ENCODE results near the gene SIPA1L3. TPM values are rescaled to one million over a fixed set of nuclear protein-coding genes. Genes with fewer than 3 reads are reported as not detected.

Gene SIPA1L3
- total RNA-seq, 1 donor from 2014 or later = 3.4 TPM

- no peak for FAIRE-seq
- Histone ChIP-seq H3K36me3 (ENCODE audit: control insufficient read depth, insufficient read depth, low read length) (peaks cover 7% of the 10 kb centered on the region), H3K4me3 (ENCODE audit: low read depth, low read length) (no peak overlapping the region), H3K27me3 (ENCODE audit: control insufficient read depth, insufficient read depth, low read length) (no peaks in the 10 kb centered on the region)
- no peak for DNase-seq (ENCODE audit: low read depth)
- TF ChIP-seq CTCF (IDR thresholded peaks at IDR 0.05; ENCODE audit: insufficient read depth, low read length, severe bottlenecking) = no peak
Observed at GRCh38 chr19:38196948-38197656, 290.1 kb downstream of the SIPA1L3 start.

- DNase-seq (ENCODE audit: low read depth) (no peak), FAIRE-seq (no peak)
- Histone ChIP-seq H3K4me3 (ENCODE audit: low read depth, low read length) (no peak overlapping the region), H3K27me3 (ENCODE audit: control insufficient read depth, insufficient read depth, low read length) (no peaks in the 10 kb centered on the region), H3K36me3 (ENCODE audit: control insufficient read depth, insufficient read depth, low read length) (peaks cover 7% of the 10 kb centered on the region)
- no peak for TF ChIP-seq CTCF (IDR thresholded peaks at IDR 0.05; ENCODE audit: insufficient read depth, low read length, severe bottlenecking)
Observed at GRCh38 chr19:38197937-38198704, 291.1 kb downstream of the SIPA1L3 start.

- DNase-seq (ENCODE audit: low read depth) = no peak
- H3K4me3 ChIP-seq (ENCODE audit: low read depth, low read length) = no peak overlapping the region
- no peak for FAIRE-seq
- H3K36me3 ChIP-seq (ENCODE audit: control insufficient read depth, insufficient read depth, low read length) = peaks cover 7% of the 10 kb centered on the region
- TF ChIP-seq CTCF (IDR thresholded peaks at IDR 0.05; ENCODE audit: insufficient read depth, low read length, severe bottlenecking) = no peak
- H3K27me3 ChIP-seq (ENCODE audit: control insufficient read depth, insufficient read depth, low read length) = no peaks in the 10 kb centered on the region
Observed at GRCh38 chr19:38199340-38199739, 292.3 kb downstream of the SIPA1L3 start.

DNA sequence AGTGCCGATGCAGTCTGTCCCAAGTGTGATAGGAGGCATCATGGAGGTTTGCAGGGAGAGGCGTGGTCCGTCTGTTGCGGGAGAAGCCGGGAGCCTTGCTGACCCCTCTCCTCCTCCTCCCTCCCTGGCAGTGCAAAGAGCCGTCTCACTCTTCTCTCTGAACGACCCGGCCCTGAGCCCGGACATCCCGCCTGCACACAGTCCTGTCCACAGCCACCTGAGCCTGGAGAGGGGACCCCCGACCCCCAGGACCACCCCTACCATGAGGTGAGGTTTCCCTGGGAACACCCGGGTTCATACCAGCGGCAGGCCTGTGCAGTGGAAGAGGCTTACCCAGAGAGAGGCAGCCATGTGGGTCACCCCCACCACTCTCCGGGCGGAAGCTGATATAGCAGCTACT lies 294.7 kb downstream of the SIPA1L3 start:
- TF ChIP-seq CTCF (IDR thresholded peaks at IDR 0.05; ENCODE audit: insufficient read depth, low read length, severe bottlenecking) = no peak
- FAIRE-seq = no peak
- no peak for DNase-seq (ENCODE audit: low read depth)

DNA sequence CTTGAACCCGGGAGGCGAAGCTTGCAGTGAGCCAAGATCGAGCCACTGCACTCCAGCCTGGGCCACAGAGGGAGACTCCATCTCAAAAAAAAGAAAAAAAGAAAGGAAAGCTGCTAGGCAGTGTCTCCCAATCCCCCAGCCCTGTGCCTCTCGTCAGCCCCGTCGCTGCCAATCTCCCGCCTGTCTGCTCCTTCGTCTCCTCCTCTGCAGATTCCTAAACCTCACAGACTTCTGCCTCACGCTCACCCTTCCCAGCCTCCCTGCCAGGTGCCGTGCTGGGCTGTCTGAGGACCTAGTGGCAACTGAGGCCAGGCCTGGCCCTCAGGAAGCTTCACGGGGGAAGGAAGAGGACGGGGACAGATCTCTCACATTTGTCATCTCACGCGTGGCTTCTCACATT lies 295.5 kb downstream of the SIPA1L3 start:
- no peak for FAIRE-seq
- TF ChIP-seq CTCF (IDR thresholded peaks at IDR 0.05; ENCODE audit: insufficient read depth, low read length, severe bottlenecking) = no peak
- DNase-seq (ENCODE audit: low read depth) = no peak
- H3K4me3 ChIP-seq (ENCODE audit: low read depth, low read length) = no peak overlapping the region
- peaks cover 8% of the 10 kb centered on the region for H3K36me3 ChIP-seq (ENCODE audit: control insufficient read depth, insufficient read depth, low read length)
- H3K27me3 ChIP-seq (ENCODE audit: control insufficient read depth, insufficient read depth, low read length) = no peaks in the 10 kb centered on the region

More for the DNA sequence above, 294.7 kb downstream of the SIPA1L3 start:
- H3K36me3 ChIP-seq (ENCODE audit: control insufficient read depth, insufficient read depth, low read length) = peaks cover 8% of the 10 kb centered on the region
- no peaks in the 10 kb centered on the region for H3K27me3 ChIP-seq (ENCODE audit: control insufficient read depth, insufficient read depth, low read length)
- H3K4me3 ChIP-seq (ENCODE audit: low read depth, low read length) = no peak overlapping the region
